ENCODE measurements around the gene ETV1.

ETV1 gene

GRCh38 chr7:13882051-13882450 lies 107.4 kb downstream of the ETV1 start:
- no peak for DNase-seq (ENCODE audit: low read depth in 2 of 2, low spot score in 1 of 2)

GRCh38 chr7:13880789-13881188 lies 108.7 kb downstream of the ETV1 start:
- no peak for DNase-seq (ENCODE audit: low read depth in 2 of 2, low spot score in 1 of 2)

- no peak for DNase-seq (ENCODE audit: low read depth in 2 of 2, low spot score in 1 of 2)
These were observed 109.3 kb downstream of the ETV1 start for GRCh38 chr7:13879994-13880686.

GRCh38 chr7:13879143-13879542 lies 110.3 kb downstream of the ETV1 start:
- no peak for DNase-seq (ENCODE audit: low read depth in 2 of 2, low spot score in 1 of 2)

GRCh38 chr7:13878154-13878553 lies 111.3 kb downstream of the ETV1 start:
- no peak for DNase-seq (ENCODE audit: low read depth in 2 of 2, low spot score in 1 of 2)

- DNase-seq (ENCODE audit: low read depth in 2 of 2, low spot score in 1 of 2), result no peak
These were observed 113.9 kb downstream of the ETV1 start for GRCh38 chr7:13875496-13876074.

GRCh38 chr7:13874783-13875182 lies 114.7 kb downstream of the ETV1 start:
- no peak for DNase-seq (ENCODE audit: low read depth in 2 of 2, low spot score in 1 of 2)

- no peak for DNase-seq (ENCODE audit: low read depth in 2 of 2, low spot score in 1 of 2)
These were observed 116.8 kb downstream of the ETV1 start for GRCh38 chr7:13872709-13873108.

- DNase-seq (ENCODE audit: low read depth in 2 of 2, low spot score in 1 of 2), result no peak
These were observed 118.5 kb downstream of the ETV1 start for GRCh38 chr7:13871008-13871407.

GRCh38 chr7:13860734-13861133 lies 128.7 kb downstream of the ETV1 start:
- DNase-seq (ENCODE audit: low read depth in 2 of 2, low spot score in 1 of 2), result no peak

GRCh38 chr7:13856012-13856411 lies 133.5 kb downstream of the ETV1 start:
- DNase-seq (ENCODE audit: low read depth in 2 of 2, low spot score in 1 of 2), result no peak

GRCh38 chr7:13852281-13852968 lies 137.0 kb downstream of the ETV1 start:
- no peak for DNase-seq (ENCODE audit: low read depth in 2 of 2, low spot score in 1 of 2)

- DNase-seq (ENCODE audit: low read depth in 2 of 2, low spot score in 1 of 2), result no peak
These were observed 137.7 kb downstream of the ETV1 start for GRCh38 chr7:13851736-13852135.

GRCh38 chr7:13850185-13850752 lies 139.2 kb downstream of the ETV1 start:
- DNase-seq (ENCODE audit: low read depth in 2 of 2, low spot score in 1 of 2), result peak; percentile 7 to 39

GRCh38 chr7:13849163-13849892 lies 140.1 kb downstream of the ETV1 start:
- no peak for DNase-seq (ENCODE audit: low read depth in 2 of 2, low spot score in 1 of 2)

- DNase-seq (ENCODE audit: low read depth in 2 of 2, low spot score in 1 of 2), result no peak
These were observed 140.8 kb downstream of the ETV1 start for GRCh38 chr7:13848681-13849131.

GRCh38 chr7:13846386-13846785 lies 143.1 kb downstream of the ETV1 start:
- DNase-seq (ENCODE audit: low read depth in 2 of 2, low spot score in 1 of 2), result no peak

GRCh38 chr7:13845601-13846000 lies 143.9 kb downstream of the ETV1 start:
- no peak for DNase-seq (ENCODE audit: low read depth in 2 of 2, low spot score in 1 of 2)

GRCh38 chr7:13844954-13845353 lies 144.5 kb downstream of the ETV1 start:
- no peak for DNase-seq (ENCODE audit: low read depth in 2 of 2, low spot score in 1 of 2)

- DNase-seq (ENCODE audit: low read depth in 2 of 2, low spot score in 1 of 2), result no peak
These were observed 148.2 kb downstream of the ETV1 start for GRCh38 chr7:13841284-13841683.

All from stimulated activated CD8-positive, alpha-beta memory T cell treated with anti-CD3 and anti-CD28 coated beads, Interleukin-4, amount 100 ng/mL, for 1 hour (primary cell).